HG02642 (cell line): ENCODE results near the gene NACAD.

Experiments
- ATAC-seq: cut with Tn5 transposase; IDR thresholded peaks from one replicate; pipeline ENCODE4 v1.9.1; 2021; ENCODE audit warnings: mild to moderate bottlenecking; ENCODE audit not compliant: unreplicated experiment, poor library complexity

Gene NACAD

DNA sequence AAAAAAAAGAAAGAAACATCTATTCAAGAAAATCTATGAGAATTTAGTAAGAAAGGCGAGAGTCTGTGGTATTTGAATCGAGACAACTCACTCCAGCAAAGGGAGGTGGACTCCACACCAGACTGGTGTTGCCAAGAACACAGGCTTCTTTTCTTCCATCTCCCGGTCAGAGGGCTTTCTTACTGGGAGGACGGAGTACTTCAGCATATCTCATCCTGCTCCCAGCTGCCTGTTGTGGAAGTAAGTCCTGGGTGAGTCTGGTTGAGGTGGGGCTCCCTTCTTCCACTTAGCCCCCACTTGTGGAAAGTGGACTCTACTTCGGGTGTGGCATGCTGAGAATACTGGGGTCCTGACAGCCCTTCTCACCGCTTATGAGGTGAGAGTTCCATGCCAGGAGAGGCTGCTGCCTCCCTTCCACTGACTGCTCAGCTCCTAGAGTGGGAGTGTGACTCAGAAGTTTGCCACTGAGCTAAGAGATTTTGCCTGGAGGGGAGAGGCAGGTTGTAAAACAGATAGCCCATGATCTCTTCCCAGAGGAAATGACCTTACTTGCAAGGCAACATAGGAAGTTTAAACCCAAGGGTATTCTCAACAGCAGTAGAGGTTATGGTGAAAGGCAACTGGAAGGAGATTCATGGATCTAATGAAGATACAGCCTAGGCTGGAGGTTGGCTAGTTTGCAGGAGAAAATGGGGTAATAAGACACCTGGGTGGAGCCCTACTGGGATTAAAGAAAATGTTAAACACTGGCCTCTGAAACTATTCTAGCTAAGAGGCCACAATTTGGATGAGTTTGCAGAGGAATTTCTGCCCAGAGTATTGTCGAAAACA, 3.5 kb upstream of the NACAD start:
- no peak for ATAC-seq

DNA sequence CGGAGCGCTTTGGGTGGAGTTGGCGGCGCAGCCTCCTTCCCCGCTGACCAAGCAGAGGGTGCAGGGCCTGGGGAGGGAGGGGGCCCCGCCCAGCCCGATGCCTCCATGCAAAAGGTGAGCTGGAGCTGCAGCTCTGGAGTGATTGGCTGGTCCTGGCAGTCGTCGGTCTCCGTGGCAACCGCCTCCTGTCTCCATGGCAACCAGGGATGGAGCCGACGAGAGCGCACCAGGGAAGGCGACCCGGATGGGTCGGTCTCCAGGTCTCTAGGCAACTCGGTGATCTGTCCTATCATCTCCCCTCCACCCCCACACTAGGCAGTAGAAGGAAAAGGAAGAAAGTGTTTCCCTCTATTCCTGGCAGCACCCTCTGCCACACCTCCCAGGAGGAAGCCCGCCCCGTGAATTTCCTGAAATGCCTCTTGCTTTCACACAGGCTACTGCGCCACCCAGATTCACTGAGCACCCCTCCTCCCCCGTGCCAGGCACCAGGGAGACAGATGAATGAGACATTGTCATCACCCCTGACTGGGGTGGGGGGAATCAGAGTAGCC, 647 bp upstream of the NACAD start:
- ATAC-seq: no peak

DNA sequence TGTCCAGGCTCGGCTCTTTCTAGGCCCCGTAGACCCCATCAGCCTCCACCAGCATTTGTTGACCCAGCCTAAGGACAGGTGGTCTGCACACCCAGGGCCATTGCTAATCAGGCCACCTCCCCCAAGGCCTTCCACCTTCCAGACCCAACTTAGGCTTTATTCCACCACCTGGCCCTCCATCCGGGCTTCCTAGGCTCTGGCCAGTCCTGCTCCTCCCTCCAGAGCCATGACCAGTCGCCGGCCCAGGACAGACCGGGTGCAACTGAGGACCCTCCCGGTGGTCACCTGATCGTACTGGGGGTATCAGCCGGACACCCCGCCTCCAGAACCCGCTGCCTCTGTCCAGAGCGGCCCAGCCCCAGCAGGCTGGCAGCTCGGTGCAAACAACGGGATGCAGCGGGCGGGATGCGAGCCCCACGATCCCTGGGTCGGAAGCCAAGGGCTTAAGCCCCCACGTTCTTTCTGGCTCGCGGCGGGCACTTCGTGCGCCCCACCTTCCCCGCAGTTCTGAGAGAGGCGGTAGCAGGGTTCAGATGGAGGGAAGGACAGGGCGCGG, 545 bp downstream of the NACAD start:
- no peak for ATAC-seq

DNA sequence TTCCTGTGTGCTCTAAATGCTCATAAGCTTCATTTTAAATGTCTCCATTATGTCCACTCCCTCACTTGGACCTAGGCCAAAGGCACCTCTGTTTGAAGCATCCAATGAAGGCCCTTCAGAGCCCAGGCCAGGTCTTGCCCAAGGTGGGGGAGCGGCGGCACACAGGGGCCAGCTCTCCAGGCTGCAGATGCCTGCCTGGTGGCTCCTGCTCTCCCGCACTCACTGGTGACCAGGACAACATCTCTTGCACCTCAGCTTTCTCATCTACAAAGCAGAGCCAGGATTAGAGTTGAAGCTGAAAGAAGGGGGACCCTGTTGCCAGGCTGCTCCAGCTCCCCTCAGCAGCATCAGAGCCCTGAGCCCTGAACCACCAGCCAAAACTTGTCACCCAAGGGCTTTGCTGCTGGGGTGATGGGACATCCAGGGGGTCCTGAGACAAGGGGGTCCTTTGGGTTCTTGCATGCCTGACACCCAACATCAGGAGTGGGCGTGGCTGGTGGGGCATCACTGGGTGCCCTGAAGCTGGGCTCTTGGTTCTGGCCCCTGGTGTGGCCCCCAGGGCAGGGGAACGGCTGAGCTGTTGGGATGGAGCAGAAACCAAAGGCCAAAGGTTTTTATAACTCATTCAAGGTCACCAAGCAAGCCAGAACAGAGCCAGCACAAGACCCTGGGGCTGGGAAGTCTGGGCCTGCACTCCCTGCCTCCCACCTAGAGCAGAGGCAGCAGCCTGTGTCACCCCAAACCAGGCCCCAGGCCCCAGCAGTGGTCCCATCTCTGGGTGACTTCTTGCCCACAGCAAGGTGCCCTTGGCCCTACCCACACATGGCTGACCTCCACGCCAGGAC, 1.2 kb downstream of the NACAD start:
- ATAC-seq: no peak

DNA sequence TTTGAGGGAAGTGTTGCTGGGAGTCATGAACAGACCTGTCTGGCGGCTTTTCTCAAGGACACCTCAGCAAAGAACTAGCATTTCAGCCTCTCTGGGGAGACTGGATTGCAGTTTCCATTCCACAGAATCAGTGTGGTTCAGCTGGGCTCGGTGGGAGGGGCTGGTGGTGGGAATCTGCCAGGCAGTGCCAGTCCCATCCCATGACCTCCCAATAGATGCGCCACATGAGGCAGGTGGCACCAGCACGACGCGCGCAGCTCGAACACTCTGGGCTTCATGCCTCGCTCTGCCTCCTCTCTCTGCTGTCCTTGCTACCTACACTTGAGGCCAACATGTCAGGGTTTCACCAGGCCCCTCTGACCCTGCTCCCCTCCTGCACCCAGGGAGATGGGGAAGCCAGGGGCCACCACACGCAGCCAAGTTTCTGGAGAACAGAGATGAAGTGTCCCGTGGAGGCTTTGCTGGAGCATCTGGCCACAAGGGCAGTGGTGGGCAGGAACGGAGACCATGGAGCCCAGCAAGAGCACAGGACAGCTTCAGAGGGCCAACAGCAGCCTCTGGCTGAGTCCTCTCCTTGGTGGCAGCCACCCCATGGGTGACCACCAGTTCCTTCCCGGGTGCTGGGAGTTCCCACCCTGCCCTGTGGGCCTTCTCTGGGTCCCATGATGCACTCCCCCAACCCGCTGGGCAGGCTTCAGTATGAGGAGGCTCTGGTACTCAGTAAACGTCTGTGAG, 2.3 kb downstream of the NACAD start:
- no peak for ATAC-seq

DNA sequence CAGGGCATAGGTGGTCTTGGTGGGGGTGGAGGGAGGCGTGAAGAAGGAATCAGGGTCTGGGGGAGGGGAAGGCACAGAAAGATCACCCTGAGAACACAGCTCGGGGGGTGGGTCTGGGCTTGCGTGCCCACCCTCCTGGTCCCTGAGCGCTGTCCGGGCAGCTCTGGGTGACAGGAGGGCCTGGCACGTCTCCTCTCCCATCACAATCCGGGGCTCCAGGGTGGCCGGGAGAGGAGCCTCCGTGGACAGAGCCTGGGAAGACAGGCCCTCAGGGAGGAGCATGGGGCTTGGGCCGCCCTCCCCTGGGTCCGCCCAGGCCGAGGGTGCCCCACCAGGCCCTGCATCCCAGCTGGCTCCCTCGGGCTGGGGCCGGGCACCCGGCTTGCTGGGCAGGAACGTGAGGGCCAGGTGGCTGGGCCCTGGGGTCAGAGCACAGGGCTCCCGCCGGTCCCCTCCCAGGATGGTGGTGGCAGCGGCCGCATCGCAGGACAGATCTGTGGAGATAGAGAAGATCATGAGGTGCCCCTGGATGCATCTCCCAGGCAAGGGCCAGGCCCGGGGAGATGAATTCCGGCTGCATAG, 3.1 kb downstream of the NACAD start:
- no peak for ATAC-seq

DNA sequence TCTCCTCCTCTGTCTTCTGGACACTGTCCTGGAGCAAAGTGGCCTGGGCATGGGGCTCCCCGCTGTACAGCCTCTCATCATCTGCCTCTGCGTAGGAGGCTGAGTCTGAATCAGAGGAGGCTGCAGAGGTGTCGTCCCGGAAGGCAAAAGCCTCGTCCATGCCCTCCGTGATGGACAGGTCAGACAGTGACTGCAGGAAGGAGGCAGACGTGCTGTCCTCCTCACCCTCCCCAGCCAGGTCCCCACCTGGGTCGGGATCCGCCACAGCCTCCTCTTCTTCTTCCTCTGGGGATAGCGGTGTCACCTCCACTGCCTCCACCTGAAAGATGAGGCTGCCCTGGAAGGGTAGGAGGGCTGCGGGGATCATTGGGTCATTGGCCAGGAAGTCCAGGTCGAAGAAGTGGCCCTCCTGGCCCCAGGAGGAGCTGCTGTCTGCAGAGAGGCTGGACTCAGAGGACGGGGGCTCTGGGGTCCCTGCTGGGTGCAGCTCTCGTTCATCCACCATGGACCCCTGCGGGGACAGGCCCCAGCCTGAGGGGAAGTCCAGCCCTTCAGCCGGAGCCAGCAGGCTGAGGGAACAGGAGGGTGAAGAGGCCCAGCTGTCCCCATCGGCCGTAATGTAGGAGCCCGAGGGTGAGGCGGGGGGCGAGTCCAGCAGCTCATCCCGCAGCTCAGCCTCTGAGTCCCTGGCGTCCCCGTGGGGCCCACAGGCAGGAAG, 3.7 kb downstream of the NACAD start:
- no peak for ATAC-seq

DNA sequence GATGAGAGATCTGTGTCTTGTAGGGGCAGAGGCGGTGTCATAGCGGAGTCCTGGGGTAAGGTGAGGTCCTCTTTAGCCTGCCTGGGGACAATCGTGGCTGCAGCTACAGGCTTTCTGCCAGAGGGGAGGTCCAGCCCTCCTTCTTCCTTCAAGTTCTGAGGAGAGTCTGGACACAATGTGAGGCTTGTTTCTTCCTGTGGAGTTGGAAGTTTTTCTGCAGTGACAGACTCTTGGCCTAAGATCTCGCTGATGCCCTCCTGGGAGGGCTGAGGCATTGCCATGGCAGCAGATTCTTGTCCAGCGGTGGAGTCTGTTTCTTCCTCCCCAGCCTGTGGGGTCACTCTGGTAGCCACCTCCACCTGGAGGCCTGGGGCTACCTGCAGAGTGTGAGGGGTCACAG, 4.4 kb downstream of the NACAD start:
- ATAC-seq: no peak

DNA sequence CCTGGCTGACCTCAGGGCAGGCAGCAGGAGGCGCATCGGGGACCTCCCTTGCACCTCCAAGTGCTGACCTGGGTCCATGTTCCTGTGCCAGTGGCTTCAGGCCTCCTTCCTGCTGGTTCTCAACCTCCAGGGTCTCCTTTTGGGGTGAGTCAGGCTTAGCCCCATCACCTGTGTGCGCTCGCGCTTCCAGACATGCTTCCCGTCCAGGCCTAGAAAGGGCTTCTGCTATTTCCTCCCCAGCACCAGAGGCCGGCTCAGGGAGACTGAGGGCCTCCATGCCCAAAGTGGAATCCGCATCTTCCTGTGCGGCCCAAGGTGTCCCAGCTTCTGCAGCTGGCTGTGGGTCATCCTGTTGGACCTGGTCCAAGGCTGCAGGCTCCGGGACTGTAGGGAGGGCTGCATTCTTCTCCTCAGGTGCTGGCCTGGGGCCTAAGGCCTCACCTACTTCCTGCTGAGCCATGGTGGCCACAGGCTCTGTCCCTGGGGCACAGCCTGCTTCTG, 5.9 kb downstream of the NACAD start:
- ATAC-seq: no peak

DNA sequence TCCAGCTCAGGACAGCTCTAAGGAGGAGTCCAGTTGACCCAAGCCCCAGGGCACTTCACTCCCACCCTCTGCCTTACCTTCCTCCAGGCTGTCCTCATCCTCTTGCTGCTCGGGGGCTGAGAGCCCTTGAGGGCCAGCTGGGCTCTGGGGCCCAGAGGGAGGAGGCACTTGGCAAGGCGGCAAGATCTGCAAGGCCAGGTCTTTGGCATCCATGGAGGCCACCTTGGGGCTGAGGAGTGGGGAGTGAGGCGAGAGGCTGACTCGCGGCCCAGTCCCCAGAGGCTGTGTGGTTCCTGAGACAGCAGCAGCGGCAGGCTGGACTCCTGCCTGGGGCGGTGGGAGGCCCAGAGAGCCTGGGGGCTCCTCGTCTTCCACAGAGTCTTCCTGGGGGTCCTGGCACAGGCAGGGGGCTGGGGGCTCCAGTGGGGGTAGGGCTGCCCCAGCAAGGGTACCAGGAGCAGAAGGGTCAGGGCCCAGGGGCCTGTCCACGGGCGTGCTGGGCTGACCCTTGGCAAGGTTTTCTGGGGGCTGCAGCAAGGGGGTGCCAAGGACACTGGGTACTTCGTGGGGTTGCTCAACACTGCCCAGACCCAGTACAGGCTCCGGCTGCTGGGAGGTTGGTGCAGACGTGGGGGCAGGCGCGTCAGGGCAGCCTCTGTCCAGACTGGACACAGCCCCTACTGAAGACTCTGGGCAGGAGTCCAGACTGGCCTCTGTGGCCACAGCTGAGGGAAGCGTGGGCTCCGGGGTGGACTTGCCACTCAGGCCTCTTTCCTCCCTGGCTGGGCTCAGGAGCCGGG, 6.5 kb downstream of the NACAD start:
- ATAC-seq: no peak

DNA sequence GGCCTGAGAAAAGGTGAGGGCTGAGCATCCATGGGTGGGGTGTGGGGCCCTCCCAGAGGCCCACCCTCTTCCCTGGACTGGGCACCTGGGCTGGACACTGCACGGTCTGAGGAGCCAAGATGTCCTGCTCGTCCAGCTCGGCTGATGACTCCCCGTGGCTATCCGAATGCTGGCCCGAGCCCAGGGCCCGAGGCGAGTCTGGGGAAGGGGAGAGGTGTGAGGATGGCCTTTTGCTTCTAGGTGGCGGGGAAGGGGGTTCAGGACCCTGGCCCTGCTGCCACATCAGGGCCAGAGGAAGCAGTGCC, 7.1 kb downstream of the NACAD start:
- ATAC-seq: no peak

DNA sequence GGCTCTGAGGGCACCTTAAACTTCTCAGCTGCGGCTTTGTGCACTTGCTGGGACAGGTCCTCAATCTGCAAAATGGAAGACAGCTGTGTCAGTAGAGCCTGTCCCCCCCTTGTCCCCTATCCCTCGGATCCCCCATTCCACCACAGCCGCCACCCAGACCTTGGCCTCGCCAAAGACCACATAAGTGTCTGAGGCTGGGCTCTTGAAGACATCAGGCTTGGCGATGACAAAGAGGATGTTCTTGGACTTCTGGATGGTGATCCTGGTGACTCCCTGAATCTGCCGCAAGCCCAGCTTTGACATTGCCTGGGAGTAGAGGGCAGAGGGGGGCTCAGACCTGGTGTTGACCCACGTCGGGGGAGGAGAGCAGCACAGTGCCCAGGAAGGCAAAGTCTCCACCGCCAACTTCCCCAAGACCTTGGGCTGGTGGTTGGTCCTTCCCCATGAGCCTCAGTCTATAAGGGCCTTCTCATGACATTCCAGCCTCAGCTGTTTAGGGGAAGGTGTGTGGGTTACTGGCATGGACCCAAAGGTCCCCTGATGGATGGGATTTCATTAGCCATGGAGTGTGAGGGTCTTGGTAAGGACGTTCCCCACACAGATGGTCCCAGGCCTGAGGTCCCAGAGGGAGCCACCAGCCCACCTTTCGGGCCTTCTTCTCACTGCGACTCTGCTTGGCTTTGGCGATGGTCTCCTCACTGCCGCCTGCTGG, 7.7 kb downstream of the NACAD start:
- no peak for ATAC-seq

DNA sequence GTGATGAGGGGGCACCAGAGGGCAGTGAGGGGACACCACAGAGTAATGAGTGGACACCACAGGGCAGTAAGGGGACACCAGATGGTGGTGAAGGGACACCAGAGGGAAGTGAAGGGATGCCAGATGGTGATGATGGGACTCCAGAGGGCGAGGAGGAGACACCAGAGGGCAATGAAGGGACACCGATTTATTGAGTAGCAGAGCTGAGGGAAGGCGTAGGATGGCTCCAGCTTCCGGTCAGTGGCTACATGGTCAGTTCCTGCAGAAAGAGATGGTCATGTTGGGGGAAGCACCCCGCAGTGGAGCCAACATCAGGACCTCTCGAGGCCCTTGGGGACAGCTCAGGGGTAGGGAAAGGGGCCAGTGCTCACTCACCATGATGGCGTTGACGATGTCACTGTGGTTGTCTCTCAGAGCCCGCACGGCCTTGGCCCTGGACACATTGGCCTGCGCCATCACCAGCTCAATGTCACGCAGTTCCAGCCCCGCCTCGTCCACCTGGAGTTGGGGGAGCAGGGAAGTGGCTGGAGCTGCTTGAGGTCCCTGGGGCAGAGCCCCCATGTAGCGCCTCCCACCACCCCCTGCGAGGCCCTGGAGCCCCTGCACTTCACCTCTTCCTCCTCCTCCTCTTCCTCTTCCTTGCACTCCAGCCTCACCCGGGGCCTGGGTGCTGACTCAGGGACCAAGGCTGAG, 8.4 kb downstream of the NACAD start:
- no peak for ATAC-seq

DNA sequence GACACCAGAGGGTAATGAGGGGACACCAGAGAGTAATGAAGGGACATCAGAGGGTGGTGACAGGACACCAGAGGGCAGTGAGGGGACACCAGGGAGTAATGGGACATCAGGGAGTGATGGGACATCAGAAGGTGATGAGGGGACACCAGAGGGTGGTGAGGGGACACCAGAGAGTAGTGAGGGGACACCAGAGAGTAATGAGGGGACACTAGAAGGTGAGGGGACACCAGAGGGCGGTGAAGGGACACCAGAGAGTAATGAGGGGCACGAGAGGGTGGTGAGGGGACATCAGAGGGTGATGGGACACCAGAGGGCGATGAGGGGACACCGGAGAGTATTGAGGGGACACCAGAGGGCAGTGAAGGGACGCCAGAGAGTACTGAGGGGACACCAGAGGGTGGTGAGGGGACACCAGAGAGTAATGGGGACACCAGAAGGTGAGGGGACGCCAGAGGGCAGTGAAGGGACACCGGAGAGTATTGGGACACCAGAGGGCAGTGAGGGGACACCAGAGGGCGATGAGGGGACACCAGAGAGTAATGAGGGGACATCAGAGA, 10.6 kb downstream of the NACAD start:
- no peak for ATAC-seq

DNA sequence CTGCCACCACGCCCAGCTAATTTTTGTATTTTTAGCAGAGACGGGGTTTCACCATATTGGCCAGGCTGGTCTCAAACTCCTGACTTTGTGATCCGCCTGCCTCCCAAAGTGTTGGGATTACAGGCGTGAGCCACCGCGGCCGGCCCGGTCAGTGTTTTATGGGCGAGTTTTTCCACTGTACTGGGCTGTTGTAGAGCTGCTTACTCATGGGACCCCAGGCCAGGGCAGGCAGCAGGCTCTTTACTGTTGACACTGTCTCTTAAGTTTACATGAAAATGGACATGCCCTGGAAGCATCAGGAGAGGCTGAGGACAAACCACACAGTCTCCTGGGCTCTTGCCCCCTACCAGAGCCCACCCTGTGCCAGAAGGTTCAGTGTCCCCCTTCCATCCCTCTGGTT, 11.2 kb downstream of the NACAD start:
- no peak for ATAC-seq

DNA sequence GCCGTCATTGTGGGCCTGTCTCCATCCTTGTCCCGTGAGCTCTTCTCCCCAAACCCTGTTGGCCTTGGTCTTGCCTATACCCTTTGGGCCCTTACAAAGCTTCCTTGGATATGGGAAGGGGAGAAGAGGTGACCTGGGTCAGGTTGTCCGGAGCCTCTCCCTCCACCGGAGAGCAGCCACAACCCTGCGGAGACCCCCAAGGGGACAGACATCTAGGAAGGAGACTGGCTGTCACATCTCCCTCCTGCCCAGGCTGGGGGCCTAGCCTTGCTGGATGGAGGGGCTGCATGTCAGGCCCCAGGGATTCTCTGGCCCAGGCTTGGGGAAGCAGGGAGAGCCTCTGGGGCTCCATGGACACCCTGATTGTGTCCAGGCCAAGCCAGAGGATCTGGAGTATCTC, 11.8 kb downstream of the NACAD start:
- no peak for ATAC-seq
